Endothelial cell of umbilical vein (primary cell): ENCODE data around the gene PTPN22. TPM values are rescaled to one million over a fixed set of nuclear protein-coding genes. Genes with fewer than 3 reads are reported as not detected.

ENCODE experiments used
- BruUV-seq: library from RNA; stranded (reverse); fragments of 400-500 nt; replicated peaks from 2 replicates; lab custom pipeline; 2021; lab: Mats Ljungman, UMichigan
- CTCF ChIA-PET: fragments of 300-600, 350-600 bp; sonication (Branson Sonifier 250); formaldehyde crosslinking; loops from one replicate; lab custom pipeline; 2021; ENCODE audit warnings: antibody characterized with exemption, inconsistent platforms; lab: Charles Lee
- POLR2A ChIA-PET: fragments of 300-600, 350-600 bp; sonication (Branson Sonifier 250); formaldehyde crosslinking; loops from one replicate; lab custom pipeline; 2021; ENCODE audit warnings: antibody characterized with exemption, inconsistent platforms; lab: Charles Lee
- DNase-seq: peaks from one replicate; pipeline ENCODE4 v3.0.0-alpha.2; 2011; ENCODE audit warnings: low read depth, low spot score
- FAIRE-seq: peaks from 2 replicates; lab custom pipeline; 2011; peaks lifted over from hg19 to GRCh38; lab: Jason Lieb, UNC
- H2AFZ ChIP-seq: 2 replicates; pipeline ENCODE4 v1.6.0; 2012; ENCODE audit warnings: low read depth, low read length, control low read depth, inconsistent platforms
- H3K27ac ChIP-seq: 2 replicates; pipeline ENCODE4 v1.5.1; 2011; ENCODE audit warnings: low read depth, mild to moderate bottlenecking, control low read depth, low read length, moderate library complexity; ENCODE audit not compliant: insufficient read depth
- H3K27me3 ChIP-seq, 2 experiments: 2 replicates each; pipeline versions ENCODE4 v1.6.0 to v1.6.1; 2011; ENCODE audit warnings: low read length in 2 of 2, mixed read lengths in 1 of 2; ENCODE audit not compliant: control insufficient read depth in 2 of 2, insufficient read depth in 2 of 2
- H3K36me3 ChIP-seq, 2 experiments: 2 replicates in 1 of 2; 3 replicates in 1 of 2; pipeline ENCODE4 v1.5.1; 2011; ENCODE audit warnings: low read length in 2 of 2, mild to moderate bottlenecking in 1 of 2, moderate library complexity in 1 of 2; ENCODE audit not compliant: control insufficient read depth in 2 of 2, insufficient read depth in 2 of 2; ENCODE audit errors: extremely low read depth in 1 of 2
- H3K4me1 ChIP-seq: 3 replicates; pipeline ENCODE4 v1.5.1; 2011; ENCODE audit warnings: mild to moderate bottlenecking, low read length; ENCODE audit not compliant: control insufficient read depth, insufficient read depth; ENCODE audit errors: extremely low read depth
- H3K4me2 ChIP-seq: 2 replicates; pipeline ENCODE4 v1.6.1; 2011; ENCODE audit warnings: low read length, control low read depth, mixed read lengths; ENCODE audit not compliant: insufficient read depth
- H3K4me3 ChIP-seq, 3 experiments: fragments of 200-600 bp in 1 of 3; sonication (generic), shearing (Covaris generic) in 1 of 3; replicated peaks in 1 of 3; 2 replicates each; pipeline ENCODE4 v1.5.1; 2011 to 2016; ENCODE audit warnings: control low read depth in 3 of 3, low read length in 3 of 3, mild to moderate bottlenecking in 2 of 3, inconsistent platforms in 1 of 3, low read depth in 1 of 3, moderate library complexity in 1 of 3; ENCODE audit not compliant: insufficient read depth in 1 of 3
- H3K79me2 ChIP-seq: 2 replicates; pipeline ENCODE4 v1.6.0; 2012; ENCODE audit warnings: low read length, inconsistent platforms; ENCODE audit not compliant: control insufficient read depth, insufficient read depth
- H3K9ac ChIP-seq: replicated peaks from 2 replicates; pipeline ENCODE3; 2011; ENCODE audit warnings: low read length, control low read depth; ENCODE audit not compliant: insufficient read depth; ENCODE audit errors: extremely low read depth
- H3K9me1 ChIP-seq: replicated peaks from 3 replicates; pipeline ENCODE4 v1.6.0; 2011; ENCODE audit warnings: mild to moderate bottlenecking, low read length; ENCODE audit not compliant: control insufficient read depth, insufficient read depth; ENCODE audit errors: extremely low read depth
- H3K9me3 ChIP-seq: replicated peaks from 2 replicates; pipeline ENCODE4 v1.5.1; 2012; ENCODE audit warnings: low read length, inconsistent platforms; ENCODE audit not compliant: control insufficient read depth, insufficient read depth
- H4K20me1 ChIP-seq: replicated peaks from 2 replicates; pipeline ENCODE3; 2011; ENCODE audit warnings: mild to moderate bottlenecking, low read length; ENCODE audit not compliant: control insufficient read depth, insufficient read depth; ENCODE audit errors: extremely low read depth
- CTCF ChIP-seq, 2 donors: IDR thresholded peaks; 1 replicate in 1 of 2; 2 replicates in 1 of 2; pipeline ENCODE4 v1.5.1; 2011; ENCODE audit warnings: low read length in 2 of 2, mild to moderate bottlenecking in 2 of 2, moderate library complexity in 2 of 2, control low read depth in 1 of 2, inconsistent platforms in 1 of 2, low read depth in 1 of 2; ENCODE audit not compliant: insufficient read depth in 1 of 2; ENCODE audit errors: extremely low read depth in 1 of 2
- EZH2 ChIP-seq: IDR thresholded peaks from 2 replicates; pipeline ENCODE4 v1.6.1; 2012; ENCODE audit warnings: borderline replicate concordance, low read depth, mild to moderate bottlenecking, moderate library complexity, low read length, inconsistent platforms; ENCODE audit not compliant: severe bottlenecking
- FOS ChIP-seq: IDR thresholded peaks from 2 replicates; pipeline ENCODE4 v1.6.1; 2011; ENCODE audit warnings: mild to moderate bottlenecking, low read length, moderate library complexity, borderline replicate concordance; ENCODE audit not compliant: insufficient read depth
- GATA2 ChIP-seq: IDR thresholded peaks from 2 replicates; pipeline ENCODE4 v1.7.0; 2011; ENCODE audit warnings: low read depth, mild to moderate bottlenecking, moderate library complexity, mixed read lengths, low read length; ENCODE audit not compliant: insufficient read length, insufficient read depth
- JUN ChIP-seq: IDR thresholded peaks from 2 replicates; pipeline ENCODE4 v1.6.1; 2011; ENCODE audit warnings: borderline replicate concordance, low read depth; ENCODE audit not compliant: insufficient read length, insufficient read depth
- MAX ChIP-seq: IDR thresholded peaks from 2 replicates; pipeline ENCODE4 v1.6.1; 2011; ENCODE audit not compliant: insufficient read depth, insufficient read length
- MYC ChIP-seq: IDR thresholded peaks from one replicate; pipeline ENCODE4 v1.6.1; 2011; ENCODE audit warnings: mild to moderate bottlenecking, low read depth, low read length
- POLR2A ChIP-seq: IDR thresholded peaks from 2 replicates; pipeline ENCODE4 v1.6.1; 2012; ENCODE audit warnings: low read depth, mild to moderate bottlenecking, control low read depth, low read length
- POLR2AphosphoS5 ChIP-seq: IDR thresholded peaks from 2 replicates; pipeline ENCODE4 v1.6.1; 2012; ENCODE audit warnings: low read depth, mild to moderate bottlenecking, control low read depth, low read length, moderate library complexity; ENCODE audit not compliant: insufficient read depth
- dilution Hi-C: fragments of 300-500 bp; cut with MboI; formaldehyde crosslinking; loops from one replicate; pipeline ENCODE4 v1.15.0; 2019; ENCODE audit warnings: low sequenced_read_pairs; ENCODE audit not compliant: extremely low pct_ligation_motif_present
- intact Hi-C: fragments of 100-400 bp; cut with micrococcal nuclease; formaldehyde crosslinking; loops from one replicate; pipeline ENCODE4 v1.10.0; 2022
- polyA plus RNA-seq, 4 experiments: library from polyadenylated mRNA; depleted of rRNA in 3 of 4; stranded (reverse) in 3 of 4; unstranded in 1 of 4; fragments of >200 nt; gene quantifications; 2 replicates each; pipeline versions ENCODE4 v1.2.1 to v1.2.3, GENCODE V29; 2011 to 2012; ENCODE audit warnings: missing spikeins in 1 of 4
- total RNA-seq: library from RNA; stranded (reverse); gene quantifications from 2 replicates; pipeline ENCODE4 v1.2.3, GENCODE V29; 2021

The PTPN22 gene
- total and polyA plus RNA-seq, 2 donors (not counting 3 experiments of a cell fraction or from before 2014, with no cell fraction given) = not detected

- Histone ChIP-seq H4K20me1 (no peaks in the 10 kb centered on the region), H3K79me2 (no peaks in the 10 kb centered on the region), H3K36me3 (no peaks in the 10 kb centered on the region), H3K4me1 (peaks cover 11% of the 10 kb centered on the region), H3K9ac (no peak overlapping the region), H2AFZ (no peak overlapping the region), H3K27ac (no peak overlapping the region), H3K9me1 (no peaks in the 10 kb centered on the region), H3K4me2 (no peak overlapping the region), H3K4me3 (no peak overlapping the region), H3K27me3 (no peaks in the 10 kb centered on the region), H3K9me3 (no peaks in the 10 kb centered on the region)
- intact Hi-C loops = no loop called here
- FAIRE-seq (no peak), DNase-seq (no peak)
- no TSS peak for BruUV-seq
- ChIA-PET POLR2A (no interaction called here), CTCF (interaction anchor here (1.7 to 4.4 kb wide), 2 partner anchors 21 to 75 kb away, joined by 5 to 24 read pairs; no protein-coding TSS in a partner anchor)
- TF ChIP-seq POLR2A (no peak), MYC (no peak), GATA2 (no peak), EZH2 (no peak), FOS (no peak), CTCF (IDR thresholded peaks at IDR 0.05; ENCODE audit: extremely low read depth in 1 of 2, insufficient read depth in 1 of 2, low read depth in 1 of 2, low read length in 2 of 2) (no peak), POLR2AphosphoS5 (no peak), MAX (no peak), JUN (no peak)
- dilution Hi-C loops = no loop called here
These were observed 15.1 kb downstream of the PTPN22 start for GRCh38 chr1:113856401-113856790.
